ENCODE data around the gene SCN9A. TPM values are rescaled to one million over a fixed set of nuclear protein-coding genes. Genes with fewer than 3 reads are reported as not detected.

The SCN9A gene
- total RNA-seq, 1 donor from 2014 or later = 3.5 TPM

- intact Hi-C loops (cut with micrococcal nuclease) = loop anchor here (1.0 to 5.0 kb wide), 4 partner anchors 124 to 1189 kb away; no protein-coding TSS in a partner anchor
Observed at GRCh38 chr2:166181813-166182154, 194.0 kb downstream of the SCN9A start.

GRCh38 chr2:166180951-166181812 lies 194.6 kb downstream of the SCN9A start:
- intact Hi-C loops (cut with micrococcal nuclease) = loop anchor here (1.0 to 5.0 kb wide), 4 partner anchors 124 to 1189 kb away; no protein-coding TSS in a partner anchor

- intact Hi-C loops (cut with micrococcal nuclease) = no loop called here
Observed at GRCh38 chr2:166179201-166179600, 196.5 kb downstream of the SCN9A start.

- intact Hi-C loops (cut with micrococcal nuclease) = no loop called here
Observed at GRCh38 chr2:166173263-166173662, 202.5 kb downstream of the SCN9A start.

- intact Hi-C loops (cut with micrococcal nuclease) = no loop called here
Observed at GRCh38 chr2:166171216-166171615, 204.5 kb downstream of the SCN9A start.

- intact Hi-C loops (cut with micrococcal nuclease) = no loop called here
Observed at GRCh38 chr2:166170356-166170755, 205.4 kb downstream of the SCN9A start.

GRCh38 chr2:166167449-166167848 lies 208.3 kb downstream of the SCN9A start:
- intact Hi-C loops (cut with micrococcal nuclease) = no loop called here

GRCh38 chr2:166163775-166164174 lies 212.0 kb downstream of the SCN9A start:
- intact Hi-C loops (cut with micrococcal nuclease) = no loop called here

- intact Hi-C loops (cut with micrococcal nuclease) = no loop called here
Observed at GRCh38 chr2:166158546-166158945, 217.2 kb downstream of the SCN9A start.

GRCh38 chr2:166157578-166157977 lies 218.2 kb downstream of the SCN9A start:
- intact Hi-C loops (cut with micrococcal nuclease) = no loop called here

- intact Hi-C loops (cut with micrococcal nuclease) = no loop called here
Observed at GRCh38 chr2:166156985-166157490, 218.7 kb downstream of the SCN9A start.

GRCh38 chr2:166155589-166155988 lies 220.2 kb downstream of the SCN9A start:
- intact Hi-C loops (cut with micrococcal nuclease) = no loop called here

GRCh38 chr2:166154685-166155338 lies 220.9 kb downstream of the SCN9A start:
- intact Hi-C loops (cut with micrococcal nuclease) = no loop called here

- intact Hi-C loops (cut with micrococcal nuclease) = no loop called here
Observed at GRCh38 chr2:166152064-166152463, 223.7 kb downstream of the SCN9A start.

- intact Hi-C loops (cut with micrococcal nuclease) = no loop called here
Observed at GRCh38 chr2:166148500-166149400, 227.0 kb downstream of the SCN9A start.

- intact Hi-C loops (cut with micrococcal nuclease) = no loop called here
Observed at GRCh38 chr2:166147883-166148282, 227.9 kb downstream of the SCN9A start.

Other genes with a start within 250 kb of the SCN9A start
- gene SCN1A, start 247.9 kb downstream of the SCN9A start, total RNA-seq = not detected in 2 replicates
- not detected in 2 replicates for gene SCN7A, start 118.3 kb upstream of the SCN9A start, total RNA-seq